ENCODE results near the gene COPS7B.
A peak's percentile ranks its signal among the peaks of the same experiment; 100 is the strongest.

COPS7B gene

GRCh38 chr2:231786917-231787292 is 660 bp downstream of the COPS7B start:
- no peak for DNase-seq

- no peak for DNase-seq
Observed at GRCh38 chr2:231791107-231791506, 4.9 kb downstream of the COPS7B start.

GRCh38 chr2:231794383-231794782 is 8.1 kb downstream of the COPS7B start:
- no peak for DNase-seq

DNA sequence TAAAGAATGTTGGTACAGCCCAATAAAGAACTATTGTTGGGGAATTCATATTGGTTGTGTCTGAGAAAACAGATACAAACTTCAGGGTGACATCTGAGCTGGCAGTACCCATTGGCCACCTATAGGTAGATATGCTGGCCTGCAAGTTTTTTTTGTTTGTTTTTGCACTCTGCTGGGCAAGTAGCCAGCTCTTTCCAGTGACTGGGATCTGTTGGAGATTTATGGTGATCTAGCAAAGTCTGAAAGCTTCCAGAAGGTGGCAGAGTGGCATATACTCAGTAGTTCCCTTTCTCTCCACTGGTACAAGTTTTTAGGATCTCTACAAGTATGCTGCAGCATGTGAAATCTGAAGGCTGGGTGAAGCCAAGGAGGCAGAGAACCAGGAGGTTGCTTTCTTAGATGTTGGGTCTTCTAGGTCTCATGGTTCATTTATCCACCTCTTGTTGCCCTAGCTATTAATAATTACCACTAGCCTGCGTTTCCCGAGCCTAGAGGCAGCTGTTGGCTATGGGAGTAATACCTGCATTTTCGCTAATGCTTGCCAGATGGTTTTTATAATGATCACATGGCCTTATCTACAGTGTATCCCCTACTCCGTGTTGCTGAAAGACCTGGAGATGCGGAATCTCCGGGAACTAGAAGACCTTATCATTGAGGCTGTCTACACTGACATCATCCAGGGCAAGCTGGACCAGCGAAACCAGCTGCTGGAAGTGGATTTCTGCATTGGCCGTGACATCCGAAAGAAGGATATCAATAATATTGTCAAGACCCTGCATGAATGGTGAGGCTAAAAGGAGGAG is 9.5 kb downstream of the COPS7B start:
- DNase-seq: peak; percentile 6

GRCh38 chr2:231800493-231801091 is 14.3 kb downstream of the COPS7B start:
- no peak for DNase-seq

DNA sequence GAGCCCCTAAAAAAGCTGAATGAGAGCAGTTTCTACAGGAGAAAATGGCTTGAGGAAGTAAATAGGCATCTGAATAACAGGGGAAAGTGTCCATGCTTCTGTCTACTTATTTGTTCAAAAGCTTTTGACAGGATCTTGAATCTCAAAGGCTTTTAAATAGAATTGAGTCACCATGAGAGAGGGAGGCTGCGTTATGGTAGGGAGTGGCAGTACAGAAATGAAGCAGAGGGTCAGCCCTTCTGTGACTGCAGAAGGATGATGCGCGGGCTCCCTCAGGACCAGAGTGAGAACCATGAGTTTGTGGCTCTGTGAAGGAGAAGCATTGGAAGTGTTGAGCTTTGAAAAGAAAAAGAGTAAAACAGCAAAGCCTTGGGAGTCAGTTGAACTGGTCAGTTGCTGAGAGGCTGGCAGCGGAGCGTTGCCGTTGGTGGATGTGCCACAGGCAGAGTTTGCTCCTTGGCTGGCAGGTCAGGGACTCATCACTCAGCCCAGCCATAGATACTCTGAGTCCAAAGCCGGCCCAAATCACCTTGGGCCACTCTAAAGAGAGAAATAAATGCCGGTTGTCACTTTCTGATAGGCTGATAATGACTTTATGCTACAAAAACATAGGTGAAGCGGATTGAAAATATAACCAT is 17.4 kb downstream of the COPS7B start:
- DNase-seq: no peak

DNA sequence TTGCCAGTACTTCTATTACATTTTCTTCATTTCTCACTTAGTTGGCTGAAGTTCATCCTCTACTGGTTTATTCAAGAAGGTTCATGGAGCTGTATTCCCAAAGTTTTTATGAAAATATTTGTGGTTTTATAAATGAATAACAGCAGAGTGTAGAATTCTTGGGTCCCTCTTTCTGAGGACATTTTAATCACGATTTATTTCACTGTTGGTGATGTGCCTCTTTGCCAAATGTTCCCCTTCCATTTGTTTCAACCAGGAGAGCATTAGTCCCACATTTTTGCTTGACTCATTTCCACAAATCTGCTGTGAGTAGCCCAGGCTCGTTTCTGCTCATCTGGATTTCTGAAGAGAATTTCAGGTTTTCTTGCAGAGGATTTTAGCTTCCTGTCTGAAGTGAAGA is 20.8 kb downstream of the COPS7B start:
- DNase-seq: no peak

GRCh38 chr2:231810905-231811304 is 24.7 kb downstream of the COPS7B start:
- DNase-seq: no peak

DNA sequence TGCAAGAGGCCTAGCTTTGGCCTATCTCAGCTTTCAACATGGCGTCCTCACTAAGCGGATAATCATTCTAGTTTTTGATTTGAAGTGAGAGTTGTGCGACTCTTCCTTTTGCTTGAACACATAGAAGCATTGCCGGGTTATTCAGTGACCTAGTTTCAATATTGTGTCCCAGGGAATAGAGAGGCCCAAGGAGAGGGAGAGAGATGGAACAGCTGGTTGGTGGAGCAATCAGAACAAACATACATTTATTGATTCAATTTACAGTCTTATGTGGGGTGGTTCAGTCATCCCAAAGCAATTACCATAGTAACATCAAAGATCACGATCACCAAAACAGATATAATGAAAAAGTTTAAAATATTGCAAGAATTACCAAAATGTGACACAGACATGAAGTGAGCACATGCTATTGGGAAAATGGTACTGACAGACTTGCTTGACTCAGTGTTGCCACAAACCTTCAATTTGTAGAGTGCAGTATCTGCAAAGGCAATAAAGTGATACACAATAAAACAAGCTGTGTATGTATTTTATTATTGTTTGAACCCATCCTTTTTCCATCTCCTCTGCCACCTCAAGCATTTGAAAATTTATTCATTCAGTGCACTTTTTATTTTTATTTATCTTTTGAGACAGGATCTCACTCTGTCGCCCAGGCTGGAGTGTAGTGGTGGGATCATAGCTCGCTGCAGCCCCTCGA is 30.2 kb downstream of the COPS7B start:
- DNase-seq: no peak

DNA sequence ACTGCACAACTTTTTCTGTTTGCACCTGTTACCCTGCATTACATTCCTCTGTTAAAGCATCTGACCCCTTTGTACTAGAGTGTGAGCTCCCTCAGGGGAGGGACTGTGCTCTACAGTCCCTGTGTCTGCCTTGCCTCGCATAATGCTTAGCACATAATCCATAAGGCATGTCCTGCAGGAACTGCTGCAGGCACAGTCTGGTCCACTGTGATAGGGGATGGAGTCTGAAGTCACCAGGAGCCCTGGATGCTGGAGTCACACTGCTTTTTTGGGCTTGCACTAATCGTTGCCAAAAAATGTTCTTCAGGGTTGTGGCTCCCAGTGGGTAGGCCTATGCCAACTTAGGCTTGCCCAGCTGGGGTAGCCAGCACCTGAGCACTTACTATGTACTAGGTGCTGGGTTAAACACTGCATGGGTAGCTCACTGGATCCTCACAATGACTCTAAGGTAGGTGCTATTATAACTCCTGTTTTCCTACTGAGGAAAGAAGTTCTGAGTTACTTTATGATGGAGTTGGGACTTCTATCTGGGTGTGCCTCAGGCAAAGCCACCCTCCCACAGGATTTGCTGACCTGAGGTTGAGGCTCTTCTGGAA is 33.3 kb downstream of the COPS7B start:
- no peak for DNase-seq

DNA sequence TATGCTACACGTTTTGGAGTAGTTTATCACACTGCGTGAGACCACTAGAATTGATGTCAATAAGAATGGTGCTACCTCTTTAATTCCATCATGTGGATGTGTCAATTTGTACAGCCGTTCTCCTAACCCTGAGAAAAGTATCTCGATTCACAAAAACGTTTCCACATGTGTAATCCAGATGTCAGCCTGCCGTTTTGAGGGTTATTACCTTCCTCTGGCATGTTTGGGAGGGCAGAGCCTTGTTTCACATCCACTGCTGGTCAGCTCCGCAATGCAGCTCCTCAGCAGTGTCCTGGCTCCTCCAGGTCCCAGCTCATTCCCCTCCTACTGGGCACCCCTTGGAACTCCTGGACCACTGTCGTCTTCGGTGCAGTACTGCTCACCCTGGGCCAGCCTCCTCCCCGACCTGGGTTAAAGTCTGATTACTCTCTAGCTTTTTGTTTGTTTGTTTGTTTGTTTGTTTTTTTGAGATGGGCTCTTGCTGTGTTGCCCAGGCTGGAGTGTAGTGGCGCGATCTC is 34.6 kb downstream of the COPS7B start:
- DNase-seq: no peak

DNA sequence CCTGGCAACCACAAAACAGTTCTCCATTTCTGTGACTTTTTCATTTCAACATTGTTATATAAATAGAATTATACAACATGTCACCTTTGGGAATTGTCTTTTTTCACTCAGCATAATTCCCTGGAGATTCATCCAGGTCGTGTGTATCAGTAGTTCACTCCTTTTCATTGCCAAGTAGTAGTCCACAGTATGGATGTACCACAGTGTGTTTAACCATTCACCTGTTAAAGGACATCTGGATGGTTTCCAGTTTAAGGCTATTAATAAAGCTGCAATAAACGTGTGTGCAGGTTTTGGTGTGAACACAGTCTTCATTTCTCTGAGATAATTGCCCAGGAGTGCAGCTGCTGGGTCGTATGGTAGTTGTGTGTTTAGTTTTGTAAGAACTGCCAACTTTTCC is 35.7 kb downstream of the COPS7B start:
- no peak for DNase-seq

DNA sequence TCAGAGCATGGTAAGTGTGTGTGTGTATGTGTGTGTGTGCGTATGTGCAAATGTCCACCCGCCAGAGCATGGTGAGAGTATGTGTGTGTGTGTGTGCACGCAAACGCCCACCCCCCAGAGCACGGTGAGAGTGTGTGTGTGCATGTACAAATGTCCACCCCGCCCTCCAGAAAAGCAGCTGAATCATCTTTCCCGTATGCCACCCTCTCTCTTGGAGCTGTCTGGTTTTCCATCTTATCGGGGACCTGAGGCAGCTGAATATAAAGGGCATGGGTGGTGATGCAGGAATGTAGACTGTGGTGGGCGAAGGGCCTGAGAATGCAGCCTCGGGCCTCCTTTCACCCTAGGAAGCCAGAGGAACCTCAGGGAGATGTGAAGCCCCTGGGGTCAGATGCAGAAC is 66.9 kb downstream of the COPS7B start:
- DNase-seq: no peak

GRCh38 chr2:231854616-231855125 is 68.4 kb downstream of the COPS7B start:
- DNase-seq: no peak

- DNase-seq: no peak
Observed at GRCh38 chr2:231856959-231857358, 70.7 kb downstream of the COPS7B start.
